ENCODE results near the gene TAOK2.
"Not testable (repeated sequence)": the region's sequence is repeated elsewhere in the genome, so short reads cannot be mapped to it uniquely, and the experiment has no call there.

TAOK2 gene

GRCh38 chr16:30004811-30005242 is 31.2 kb downstream of the TAOK2 start:
- DNase-seq: peak; percentile 98

- DNase-seq: peak; percentile 76
Measured at GRCh38 chr16:30005341-30006094, 31.9 kb downstream of the TAOK2 start.

GRCh38 chr16:30006095-30006473 is 32.4 kb downstream of the TAOK2 start:
- DNase-seq: no peak

GRCh38 chr16:30006659-30007377 is 33.1 kb downstream of the TAOK2 start:
- no peak for DNase-seq

- no peak for DNase-seq
Measured at GRCh38 chr16:30007378-30007895, 33.8 kb downstream of the TAOK2 start.

- peak; percentile 20 for DNase-seq
Measured at GRCh38 chr16:30009085-30009862, 35.6 kb downstream of the TAOK2 start.

GRCh38 chr16:30009990-30010843 is 36.5 kb downstream of the TAOK2 start:
- DNase-seq: no peak

- peak; percentile 62 for DNase-seq
Measured at GRCh38 chr16:30010844-30011713, 37.4 kb downstream of the TAOK2 start, which contains the start of gene DOC2A. Gene DOC2A (minus strand): TSS chr16:30011027. CDS start chr16:30010222, 805 bp downstream.

GRCh38 chr16:30011714-30012504 is 38.2 kb downstream of the TAOK2 start:
- DNase-seq: no peak

- DNase-seq: not testable (repeated sequence)
Measured at GRCh38 chr16:30012598-30012997, 38.9 kb downstream of the TAOK2 start.

- DNase-seq: not testable (repeated sequence)
Measured at GRCh38 chr16:30015450-30015849, 41.8 kb downstream of the TAOK2 start.

GRCh38 chr16:30016555-30017276 is 43.0 kb downstream of the TAOK2 start:
- no peak for DNase-seq

- no peak for DNase-seq
Measured at GRCh38 chr16:30017277-30017656, 43.6 kb downstream of the TAOK2 start.

GRCh38 chr16:30017937-30018336 is 44.3 kb downstream of the TAOK2 start:
- not testable (repeated sequence) for DNase-seq

GRCh38 chr16:30018731-30019158 is 45.1 kb downstream of the TAOK2 start:
- DNase-seq: no peak

- no peak for DNase-seq
Measured at GRCh38 chr16:30022887-30023286, 49.2 kb downstream of the TAOK2 start, which contains the start of gene C16orf92. Gene C16orf92 (plus strand): TSS chr16:30023198. CDS start chr16:30023341, 143 bp downstream.

GRCh38 chr16:30023586-30023985 is 49.9 kb downstream of the TAOK2 start:
- DNase-seq: no peak

GRCh38 chr16:30024451-30024850 is 50.8 kb downstream of the TAOK2 start:
- no peak for DNase-seq

GRCh38 chr16:30025156-30025555 is 51.5 kb downstream of the TAOK2 start:
- no peak for DNase-seq
